H9 (cell line): Measurements from ENCODE around the gene SDK1. TPM values are rescaled to one million over a fixed set of nuclear protein-coding genes. Genes with fewer than 3 reads are reported as not detected.
"Not testable (repeated sequence)": the region's sequence is repeated elsewhere in the genome, so short reads cannot be mapped to it uniquely, and the experiment has no call there.

Experiments used
- DNase-seq: peaks from one replicate; pipeline ENCODE4 v3.0.0-alpha.2; 2017
- H2AFZ ChIP-seq: one replicate; pipeline ENCODE4 v1.6.1; 2013; ENCODE audit warnings: mild to moderate bottlenecking, low read length, control low read depth, moderate library complexity
- H2AK5ac ChIP-seq: 2 replicates; pipeline ENCODE4 v1.6.1; 2013; ENCODE audit warnings: low read length, control low read depth, mixed read lengths; ENCODE audit not compliant: insufficient read length
- H2BK120ac ChIP-seq: one replicate; pipeline ENCODE4 v1.6.1; 2013; ENCODE audit warnings: low read depth, mild to moderate bottlenecking, low read length, control low read depth, inconsistent platforms; ENCODE audit not compliant: poor library complexity, severe bottlenecking
- H2BK12ac ChIP-seq: 2 replicates; pipeline ENCODE4 v1.6.1; 2013; ENCODE audit warnings: low read length, control low read depth, mixed read lengths, low read depth; ENCODE audit not compliant: insufficient read length
- H2BK15ac ChIP-seq: 2 replicates; pipeline ENCODE4 v1.6.1; 2013; ENCODE audit warnings: low read depth, low read length, control low read depth
- H2BK20ac ChIP-seq: one replicate; pipeline ENCODE4 v1.6.1; 2013; ENCODE audit warnings: low read depth, mild to moderate bottlenecking, low read length, control low read depth, inconsistent platforms; ENCODE audit not compliant: poor library complexity, severe bottlenecking
- H2BK5ac ChIP-seq: 2 replicates; pipeline ENCODE4 v1.6.1; 2013; ENCODE audit warnings: low read length, control low read depth, mixed read lengths; ENCODE audit not compliant: insufficient read length
- H3K14ac ChIP-seq: 2 replicates; pipeline ENCODE4 v1.6.1; 2013; ENCODE audit warnings: low read length, control low read depth; ENCODE audit not compliant: insufficient read depth
- H3K18ac ChIP-seq: 2 replicates; pipeline ENCODE4 v1.6.1; 2013; ENCODE audit warnings: low read depth, mild to moderate bottlenecking, mixed read lengths, low read length, control low read depth; ENCODE audit not compliant: insufficient read length
- H3K23ac ChIP-seq: 2 replicates; pipeline ENCODE4 v1.6.1; 2013; ENCODE audit warnings: low read length, control low read depth, mixed read lengths, low read depth; ENCODE audit not compliant: insufficient read length
- H3K23me2 ChIP-seq: 2 replicates; pipeline ENCODE4 v1.6.1; 2013; ENCODE audit warnings: low read depth, mild to moderate bottlenecking, mixed read lengths, low read length, control low read depth; ENCODE audit not compliant: insufficient read length, poor library complexity, severe bottlenecking
- H3K27ac ChIP-seq: 2 replicates; pipeline ENCODE4 v1.5.1; 2013; ENCODE audit warnings: low read length, control low read depth, mixed read lengths, low read depth; ENCODE audit not compliant: insufficient read length
- H3K27me3 ChIP-seq: 2 replicates; pipeline ENCODE4 v1.6.1; 2013; ENCODE audit warnings: low read length, control low read depth, inconsistent platforms; ENCODE audit not compliant: insufficient read depth
- H3K4ac ChIP-seq: 2 replicates; pipeline ENCODE4 v1.6.1; 2013; ENCODE audit warnings: low read depth, mild to moderate bottlenecking, control low read depth, inconsistent platforms, low read length, moderate library complexity
- H3K4me1 ChIP-seq: 2 replicates; pipeline ENCODE4 v1.6.1; 2013; ENCODE audit warnings: low read length, control low read depth, inconsistent platforms; ENCODE audit not compliant: insufficient read depth
- H3K4me2 ChIP-seq: 2 replicates; pipeline ENCODE4 v1.6.1; 2013; ENCODE audit warnings: low read length, control low read depth, mixed read lengths; ENCODE audit not compliant: insufficient read length, insufficient read depth
- H3K56ac ChIP-seq: 2 replicates; pipeline ENCODE4 v1.6.1; 2013; ENCODE audit warnings: low read depth, mild to moderate bottlenecking, mixed read lengths, low read length, control low read depth; ENCODE audit not compliant: insufficient read length
- H3K79me1 ChIP-seq: 2 replicates; pipeline ENCODE4 v1.6.1; 2013; ENCODE audit warnings: low read depth, mild to moderate bottlenecking, moderate library complexity, low read length, control low read depth, inconsistent platforms; ENCODE audit not compliant: insufficient read depth, poor library complexity, severe bottlenecking
- H3K79me2 ChIP-seq: 2 replicates; pipeline ENCODE4 v1.6.1; 2013; ENCODE audit warnings: low read length, control low read depth, inconsistent platforms; ENCODE audit not compliant: insufficient read depth
- H3K9ac ChIP-seq: 2 replicates; pipeline ENCODE4 v1.6.1; 2013; ENCODE audit warnings: low read length, control low read depth, mixed read lengths; ENCODE audit not compliant: insufficient read length; ENCODE audit errors: extremely low read depth
- H3K9me3 ChIP-seq: one replicate; pipeline ENCODE4 v1.6.1; 2013; ENCODE audit warnings: low read depth, low read length, inconsistent platforms; ENCODE audit not compliant: control insufficient read depth
- H3T11ph ChIP-seq: one replicate; pipeline ENCODE4 v1.6.1; 2013; ENCODE audit warnings: mild to moderate bottlenecking, low read length, control low read depth, inconsistent platforms
- H4K20me1 ChIP-seq: one replicate; pipeline ENCODE4 v1.6.1; 2013; ENCODE audit not compliant: control insufficient read depth, insufficient read length, insufficient read depth
- H4K5ac ChIP-seq: 2 replicates; pipeline ENCODE4 v1.6.1; 2013; ENCODE audit warnings: low read depth, mild to moderate bottlenecking, mixed read lengths, low read length, control low read depth; ENCODE audit not compliant: insufficient read length
- H4K8ac ChIP-seq: replicated peaks from 2 replicates; pipeline ENCODE4 v1.6.1; 2013; ENCODE audit warnings: low read length, control low read depth, mixed read lengths, low read depth; ENCODE audit not compliant: insufficient read length
- H4K91ac ChIP-seq: 2 replicates; pipeline ENCODE4 v1.6.1; 2013; ENCODE audit warnings: low read depth, mild to moderate bottlenecking, moderate library complexity, mixed read lengths, low read length, control low read depth; ENCODE audit not compliant: insufficient read length
- H3K27ac Mint-ChIP-seq, 3 experiments: 2 replicates in 2 of 3; 3 replicates in 1 of 3; pipeline ENCODE4 v1.8.0; 2020 to 2021; ENCODE audit warnings: mixed read lengths in 3 of 3, mild to moderate bottlenecking in 1 of 3, moderate library complexity in 1 of 3
- H3K27me3 Mint-ChIP-seq: 2 replicates; pipeline ENCODE4 v1.8.0; 2021; ENCODE audit warnings: low read depth, mild to moderate bottlenecking, moderate library complexity, mixed read lengths
- H3K36me3 Mint-ChIP-seq, 3 experiments: 2 replicates in 2 of 3; 3 replicates in 1 of 3; pipeline ENCODE4 v1.8.0; 2020 to 2021; ENCODE audit warnings: low read depth in 3 of 3, mixed read lengths in 3 of 3; ENCODE audit not compliant: insufficient read depth in 1 of 3
- H3K4me1 Mint-ChIP-seq, 2 experiments: 2 replicates each; pipeline ENCODE4 v1.8.0; 2020; ENCODE audit warnings: mixed read lengths in 2 of 2
- H3K4me3 Mint-ChIP-seq, 2 experiments: 2 replicates in 1 of 2; 3 replicates in 1 of 2; pipeline ENCODE4 v1.8.0; 2020 to 2021; ENCODE audit warnings: mild to moderate bottlenecking in 2 of 2, mixed read lengths in 2 of 2, moderate library complexity in 1 of 2
- H3K9me3 Mint-ChIP-seq, 2 experiments: 2 replicates in 1 of 2; 3 replicates in 1 of 2; pipeline ENCODE4 v1.8.0; 2020; ENCODE audit warnings: mild to moderate bottlenecking in 2 of 2, mixed read lengths in 2 of 2, moderate library complexity in 1 of 2
- CTCF ChIP-seq: fragments of 200-600 bp; sonication (generic); conservative IDR thresholded peaks from 3 replicates; pipeline ENCODE4 v1.8.0; 2021; ENCODE audit warnings: antibody characterized with exemption, mild to moderate bottlenecking
- WGBS: extraction: QIAGEN DNeasy Blood & Tissue Kit; methylation state at CpG from one replicate; pipeline ENCODE4 v1.1.7; 2013; ENCODE audit warnings: missing lambda C conversion rate, low lambda C conversion rate, mixed read lengths; ENCODE audit not compliant: insufficient read length; ENCODE audit errors: extremely low coverage; 5-methylcytosine and 5-hydroxymethylcytosine counted together
- total RNA-seq: library from RNA; stranded (reverse); gene quantifications from 2 replicates; pipeline ENCODE4 v1.2.1, GENCODE V29; 2021

Gene SDK1
- total RNA-seq, 1 experiment from 2014 or later = 8.7 TPM

DNA sequence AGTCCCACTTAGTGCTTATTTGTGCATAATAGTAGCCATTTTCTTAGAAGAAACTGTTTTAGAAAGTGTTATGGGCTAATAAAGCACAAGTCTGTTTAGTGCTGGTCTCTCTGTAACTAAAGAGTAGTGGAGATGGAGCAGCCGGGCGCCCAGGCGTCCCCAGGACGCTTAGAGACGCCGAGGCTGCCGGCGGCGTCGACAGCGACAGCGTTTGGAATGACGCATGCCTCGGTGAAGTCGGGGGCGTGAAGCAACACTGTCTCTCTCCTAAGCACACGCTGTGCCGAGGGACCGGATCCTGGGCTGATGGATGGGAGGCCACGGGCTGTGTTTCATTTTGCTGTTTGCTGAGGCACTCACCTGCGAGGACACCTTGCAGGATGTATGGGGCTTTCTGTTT is 792.4 kb downstream of the SDK1 start:
- no peak overlapping the region for H2AFZ ChIP-seq
- no peaks in the 10 kb centered on the region for H3K79me1 ChIP-seq
- no peak overlapping the region for H2BK120ac ChIP-seq
- no peak overlapping the region for H2BK20ac ChIP-seq
- H4K20me1 ChIP-seq = no peaks in the 10 kb centered on the region
- H4K8ac ChIP-seq = no peak overlapping the region
- no peak overlapping the region for H3K4me2 ChIP-seq
- Mint-ChIP-seq H3K4me1 (no peaks in the 10 kb centered on the region), H3K9me3 (peaks cover 22% of the 10 kb centered on the region in 2 experiments), H3K4me3 (no peak overlapping the region), H3K27me3 (no peaks in the 10 kb centered on the region; the same call in 1 of the 2 replicates), H3K27ac (peak overlapping the region in 1 of 3 experiments; percentile 50; a peak in 2 of 7 replicates), H3K36me3 (peaks cover 18 to 21% (median 18%) of the 10 kb centered on the region in 3 experiments)
- H3K9ac ChIP-seq = no peak overlapping the region
- no peak for DNase-seq
- H3K14ac ChIP-seq = no peak overlapping the region
- no peak overlapping the region for H3K23ac ChIP-seq
- no peak overlapping the region for H2BK5ac ChIP-seq
- H3K23me2 ChIP-seq = no peaks in the 10 kb centered on the region
- H3K27me3 ChIP-seq = no peaks in the 10 kb centered on the region
- no peak overlapping the region for H3K18ac ChIP-seq
- H3K4me1 ChIP-seq = no peaks in the 10 kb centered on the region
- no peak overlapping the region for H4K91ac ChIP-seq
- WGBS = no CpG with 5 or more reads among the region's 21 CpGs
- peaks cover 10% of the 10 kb centered on the region for H3K9me3 ChIP-seq
- no peak overlapping the region for H3K56ac ChIP-seq
- H3K79me2 ChIP-seq = no peaks in the 10 kb centered on the region
- H4K5ac ChIP-seq = no peak overlapping the region
- no peak overlapping the region for H2BK15ac ChIP-seq
- H3K4ac ChIP-seq = no peak overlapping the region
- no peak overlapping the region for H3K27ac ChIP-seq
- no peak overlapping the region for H2AK5ac ChIP-seq
- no peak overlapping the region for H2BK12ac ChIP-seq
- H3T11ph ChIP-seq = no peak overlapping the region
- TF ChIP-seq CTCF = no peak

GRCh38 chr7:4094158-4094557 is 793.1 kb downstream of the SDK1 start:
- not testable (repeated sequence) for H3K4me1 ChIP-seq, H2AFZ ChIP-seq, H3K27me3 Mint-ChIP-seq, H2BK120ac ChIP-seq, H4K20me1 ChIP-seq, H2BK20ac ChIP-seq, H2BK15ac ChIP-seq, H3K4ac ChIP-seq, H3K9me3 ChIP-seq, H3K79me1 ChIP-seq, H3K27ac Mint-ChIP-seq, H3K23me2 ChIP-seq, H3K4me3 Mint-ChIP-seq, H3K27me3 ChIP-seq, H3K23ac ChIP-seq, H4K91ac ChIP-seq, H3K18ac ChIP-seq, H2BK12ac ChIP-seq, DNase-seq, H3T11ph ChIP-seq, H3K27ac ChIP-seq, H3K14ac ChIP-seq, H2BK5ac ChIP-seq, H3K56ac ChIP-seq, H3K4me2 ChIP-seq, H3K79me2 ChIP-seq, H3K4me1 Mint-ChIP-seq, H2AK5ac ChIP-seq, H4K8ac ChIP-seq, H4K5ac ChIP-seq, H3K9ac ChIP-seq
- Mint-ChIP-seq H3K9me3 (peaks cover 20 to 22% of the 10 kb centered on the region in 2 experiments), H3K36me3 (peaks cover 18 to 21% (median 18%) of the 10 kb centered on the region in 3 experiments)
- WGBS = no CpG with 5 or more reads among the region's 9 CpGs
